OCI-LY7 (cell line): Measurements from ENCODE around the gene NUBP1.

Experiments used
- CTCF ChIP-seq: fragments of 200-600 bp; sonication (generic); conservative IDR thresholded peaks from 2 replicates; pipeline ENCODE4 v1.5.1; 2014; ENCODE audit warnings: mild to moderate bottlenecking, antibody characterized with exemption, low read length, moderate library complexity, mixed read lengths
- EZH2phosphoT487 ChIP-seq: fragments of 200-600 bp; sonication (generic); IDR thresholded peaks from 2 replicates; pipeline ENCODE4 v1.6.1; 2018; ENCODE audit warnings: low read depth, borderline replicate concordance, mild to moderate bottlenecking, mixed run types, antibody characterized with exemption, low read length, moderate library complexity, mixed read lengths

DNA sequence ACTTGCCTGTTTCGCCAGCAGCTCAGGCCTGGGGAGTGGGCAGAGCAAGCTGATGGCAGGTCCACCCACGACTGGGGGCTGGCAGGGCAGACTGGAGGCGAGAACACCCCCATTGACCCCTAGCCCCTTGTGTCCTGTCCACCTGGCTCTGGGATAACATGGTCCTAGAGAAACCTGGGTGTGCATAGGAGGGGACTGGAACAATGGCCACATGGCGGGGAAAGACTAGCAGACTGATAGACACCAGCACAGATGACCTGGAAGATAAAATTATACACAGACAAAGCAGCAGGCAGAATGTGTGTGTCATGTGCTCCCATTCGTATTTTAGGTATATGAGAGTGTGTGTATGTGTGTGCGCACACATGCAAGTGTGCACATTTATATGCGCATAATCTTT is 23.5 kb downstream of the NUBP1 start:
- no peak for TF ChIP-seq CTCF
- no peak for TF ChIP-seq EZH2phosphoT487
